22Rv1 (cell line): ENCODE data around the gene FCHSD2.

ENCODE experiments used
- ZFX ChIP-seq: fragments of 450-650 bp; IDR thresholded peaks from 2 replicates; pipeline ENCODE4 v1.6.1; 2017; ENCODE audit warnings: antibody characterized with exemption, borderline replicate concordance
- TF ChIP-seq, protein P1 (sequence below): fragments of 450-650 bp; IDR thresholded peaks from 2 replicates; pipeline ENCODE4 v1.5.1; 2017; ENCODE audit warnings: mild to moderate bottlenecking

DNA sequence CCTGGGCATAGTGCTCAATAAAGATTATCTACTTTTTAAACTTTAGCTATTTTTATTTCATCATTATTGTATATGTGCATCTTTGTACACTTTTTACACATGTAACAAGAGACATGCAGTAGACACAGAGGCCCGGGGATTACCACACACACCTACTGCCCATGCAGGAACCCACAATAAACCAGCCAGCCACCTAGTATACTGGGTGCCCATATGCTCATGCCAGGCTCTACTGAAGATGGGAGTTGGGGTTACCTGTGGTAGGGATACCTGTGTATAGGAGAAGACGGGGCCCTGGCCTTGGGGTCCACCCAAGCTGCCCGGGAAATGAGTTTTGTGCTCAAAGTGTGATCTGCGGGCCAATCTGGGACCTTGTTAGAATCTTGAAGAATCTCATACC lies 44.8 kb upstream of the FCHSD2 start:
- TF ChIP-seq, protein P1, sequence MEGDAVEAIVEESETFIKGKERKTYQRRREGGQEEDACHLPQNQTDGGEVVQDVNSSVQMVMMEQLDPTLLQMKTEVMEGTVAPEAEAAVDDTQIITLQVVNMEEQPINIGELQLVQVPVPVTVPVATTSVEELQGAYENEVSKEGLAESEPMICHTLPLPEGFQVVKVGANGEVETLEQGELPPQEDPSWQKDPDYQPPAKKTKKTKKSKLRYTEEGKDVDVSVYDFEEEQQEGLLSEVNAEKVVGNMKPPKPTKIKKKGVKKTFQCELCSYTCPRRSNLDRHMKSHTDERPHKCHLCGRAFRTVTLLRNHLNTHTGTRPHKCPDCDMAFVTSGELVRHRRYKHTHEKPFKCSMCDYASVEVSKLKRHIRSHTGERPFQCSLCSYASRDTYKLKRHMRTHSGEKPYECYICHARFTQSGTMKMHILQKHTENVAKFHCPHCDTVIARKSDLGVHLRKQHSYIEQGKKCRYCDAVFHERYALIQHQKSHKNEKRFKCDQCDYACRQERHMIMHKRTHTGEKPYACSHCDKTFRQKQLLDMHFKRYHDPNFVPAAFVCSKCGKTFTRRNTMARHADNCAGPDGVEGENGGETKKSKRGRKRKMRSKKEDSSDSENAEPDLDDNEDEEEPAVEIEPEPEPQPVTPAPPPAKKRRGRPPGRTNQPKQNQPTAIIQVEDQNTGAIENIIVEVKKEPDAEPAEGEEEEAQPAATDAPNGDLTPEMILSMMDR, result no peak
- TF ChIP-seq ZFX, result no peak
